IMR-90 (cell line): ENCODE results near the gene CENPP. TPM values are rescaled to one million over a fixed set of nuclear protein-coding genes. Genes with fewer than 3 reads are reported as not detected.

ENCODE experiments used
- ATAC-seq: fragments of 200-7000 bp; cut with Tn5 transposase; 2 replicates; pipeline ENCODE4 v1.9.1; 2020; ENCODE audit warnings: low read depth, mild to moderate bottlenecking, moderate library complexity
- BruUV-seq: library from RNA; stranded (reverse); fragments of 400-500 nt; replicated peaks from 2 replicates; lab custom pipeline; 2021; lab: Mats Ljungman, UMichigan
- CTCF ChIA-PET: fragments of 300-600 bp; formaldehyde crosslinking; extraction: SDS; loops from one replicate; lab custom pipeline; 2021; ENCODE audit warnings: antibody characterized with exemption; lab: Yijun Ruan, JAX
- POLR2A ChIA-PET: fragments of 300-600 bp; sonication (Branson Sonifier 250); formaldehyde crosslinking; loops from one replicate; lab custom pipeline; 2022; ENCODE audit warnings: antibody characterized with exemption; ENCODE audit not compliant: unreplicated experiment; lab: Charles Lee
- DNase-seq: peaks from one replicate; pipeline ENCODE4 v3.0.0; 2013
- H2AFZ ChIP-seq: replicated peaks from 2 replicates; pipeline ENCODE3; 2013; ENCODE audit warnings: low read length, mild to moderate bottlenecking; ENCODE audit not compliant: poor library complexity
- H2AK5ac ChIP-seq: 2 replicates; pipeline ENCODE4 v1.6.1; 2013; ENCODE audit warnings: low read depth, low read length, inconsistent platforms
- H2AK9ac ChIP-seq: replicated peaks from 2 replicates; pipeline ENCODE3; 2013; ENCODE audit warnings: mild to moderate bottlenecking, low read depth, low read length, moderate library complexity; ENCODE audit not compliant: poor library complexity
- H2BK120ac ChIP-seq: 2 replicates; pipeline ENCODE4 v1.6.1; 2013; ENCODE audit warnings: low read depth, low read length, inconsistent platforms
- H2BK15ac ChIP-seq: 3 replicates; pipeline ENCODE4 v1.6.1; 2013; ENCODE audit warnings: low read depth, low read length, inconsistent platforms
- H2BK20ac ChIP-seq: 2 replicates; pipeline ENCODE4 v1.6.1; 2013; ENCODE audit warnings: low read depth, mild to moderate bottlenecking, inconsistent platforms, low read length, moderate library complexity
- H2BK5ac ChIP-seq: 2 replicates; pipeline ENCODE4 v1.6.1; 2013; ENCODE audit warnings: mild to moderate bottlenecking, low read depth, low read length, inconsistent platforms; ENCODE audit not compliant: poor library complexity, severe bottlenecking
- H3K14ac ChIP-seq: replicated peaks from 2 replicates; pipeline ENCODE4 v1.6.1; 2013; ENCODE audit warnings: low read depth, low read length, inconsistent platforms
- H3K18ac ChIP-seq: 2 replicates; pipeline ENCODE4 v1.6.1; 2013; ENCODE audit warnings: low read depth, low read length, control low read depth
- H3K23ac ChIP-seq: 2 replicates; pipeline ENCODE4 v1.6.1; 2013; ENCODE audit warnings: low read depth, low read length, inconsistent platforms
- H3K27ac ChIP-seq: 2 replicates; pipeline ENCODE4 v1.5.1; 2013; ENCODE audit warnings: mild to moderate bottlenecking, control low read depth, low read length; ENCODE audit not compliant: insufficient read depth
- H3K27me3 ChIP-seq: 2 replicates; pipeline ENCODE4 v1.6.1; 2013; ENCODE audit warnings: low read length; ENCODE audit not compliant: control insufficient read depth, insufficient read depth
- H3K36me3 ChIP-seq: 2 replicates; pipeline ENCODE4 v1.6.1; 2013; ENCODE audit warnings: low read length, mixed read lengths; ENCODE audit not compliant: control insufficient read depth, insufficient read depth
- H3K4ac ChIP-seq: 2 replicates; pipeline ENCODE4 v1.6.1; 2013; ENCODE audit warnings: low read depth, low read length, inconsistent platforms
- H3K4me1 ChIP-seq: 2 replicates; pipeline ENCODE4 v1.6.1; 2013; ENCODE audit warnings: low read length, mixed read lengths; ENCODE audit not compliant: control insufficient read depth, insufficient read depth
- H3K4me2 ChIP-seq: 2 replicates; pipeline ENCODE4 v1.6.1; 2013; ENCODE audit warnings: low read depth, mild to moderate bottlenecking, control low read depth, low read length, moderate library complexity
- H3K4me3 ChIP-seq: 2 replicates; pipeline ENCODE4 v1.5.1; 2013; ENCODE audit warnings: low read depth, mild to moderate bottlenecking, control low read depth, low read length, moderate library complexity; ENCODE audit not compliant: insufficient read depth
- H3K56ac ChIP-seq: 2 replicates; pipeline ENCODE4 v1.6.1; 2013; ENCODE audit warnings: low read length, inconsistent platforms; ENCODE audit not compliant: insufficient read depth; ENCODE audit errors: extremely low read depth
- H3K79me1 ChIP-seq, 2 experiments: 2 replicates each; pipeline ENCODE4 v1.6.1; 2013; ENCODE audit warnings: low read length in 2 of 2, inconsistent platforms in 1 of 2, low read depth in 1 of 2
- H3K9ac ChIP-seq: 2 replicates; pipeline ENCODE4 v1.6.1; 2013; ENCODE audit warnings: low read depth, low read length, control low read depth
- H3K9me1 ChIP-seq: 2 replicates; pipeline ENCODE4 v1.6.1; 2013; ENCODE audit warnings: low read length, inconsistent platforms; ENCODE audit not compliant: insufficient read depth
- H3K9me3 ChIP-seq: 2 replicates; pipeline ENCODE4 v1.6.1; 2013; ENCODE audit warnings: low read length; ENCODE audit not compliant: control insufficient read depth, insufficient read depth
- H4K20me1 ChIP-seq: 2 replicates; pipeline ENCODE4 v1.6.1; 2013; ENCODE audit warnings: low read length, inconsistent platforms; ENCODE audit not compliant: insufficient read depth
- H4K5ac ChIP-seq: 2 replicates; pipeline ENCODE4 v1.6.1; 2013; ENCODE audit warnings: mild to moderate bottlenecking, low read depth, low read length, control low read depth
- H4K8ac ChIP-seq, 2 experiments: 2 replicates each; pipeline ENCODE4 v1.6.1; 2013; ENCODE audit warnings: low read depth in 2 of 2, low read length in 2 of 2, control low read depth in 1 of 2, inconsistent platforms in 1 of 2
- H4K91ac ChIP-seq: 2 replicates; pipeline ENCODE4 v1.6.1; 2013; ENCODE audit warnings: low read depth, low read length, inconsistent platforms; ENCODE audit not compliant: insufficient read depth
- BHLHE40 ChIP-seq: fragments of 150-350 bp; IDR thresholded peaks from 2 replicates; pipeline ENCODE4 v1.6.1; 2016; ENCODE audit warnings: mild to moderate bottlenecking, low read depth, low read length
- CHD1 ChIP-seq: IDR thresholded peaks from 2 replicates; pipeline ENCODE4 v1.6.1; 2012; ENCODE audit warnings: low read depth, low read length, improper control_type of control experiment
- FOS ChIP-seq: fragments of 150-350 bp; IDR thresholded peaks from 2 replicates; pipeline ENCODE4 v1.6.1; 2016; ENCODE audit warnings: low read depth, low read length
- MAFK ChIP-seq: IDR thresholded peaks from 2 replicates; pipeline ENCODE4 v1.6.1; 2012; ENCODE audit warnings: low read depth, low read length, improper control_type of control experiment
- MAZ ChIP-seq: IDR thresholded peaks from 2 replicates; pipeline ENCODE4 v1.6.1; 2012; ENCODE audit warnings: low read depth, mild to moderate bottlenecking, low read length, improper control_type of control experiment, moderate library complexity, borderline replicate concordance
- RCOR1 ChIP-seq: IDR thresholded peaks from 2 replicates; pipeline ENCODE4 v1.6.1; 2012; ENCODE audit warnings: mild to moderate bottlenecking, low read length, improper control_type of control experiment; ENCODE audit not compliant: insufficient replicate concordance
- WGBS, 2 experiments: methylation state at CpG; one replicate each; pipeline versions ENCODE4 v1.1.5 to v1.1.7; 2013; ENCODE audit warnings: missing lambda C conversion rate in 2 of 2; ENCODE audit not compliant: insufficient read length in 1 of 2; ENCODE audit errors: extremely low coverage in 2 of 2; 5-methylcytosine and 5-hydroxymethylcytosine counted together
- dilution Hi-C: fragments of 300-500 bp; cut with HindIII; formaldehyde crosslinking; loops from one replicate; pipeline ENCODE4 v1.14.3; 2018; ENCODE audit warnings: low sequenced_read_pairs; ENCODE audit not compliant: unreplicated experiment
- in situ Hi-C: fragments of 300-500 bp; cut with MboI; formaldehyde crosslinking; loops from 3 replicates; pipeline ENCODE4 v1.14.3; 2019; ENCODE audit warnings: low sequenced_read_pairs, inconsistent platforms, mixed read lengths
- intact Hi-C: fragments of 100-400 bp; cut with micrococcal nuclease; formaldehyde crosslinking; loops from 2 replicates; pipeline ENCODE4 v1.10.0; 2022
- polyA plus RNA-seq, 3 experiments: library from polyadenylated mRNA; depleted of rRNA; stranded (reverse); fragments of >200 nt; gene quantifications; 2 replicates each; pipeline ENCODE4 v1.2.3, GENCODE V29; 2012; ENCODE audit warnings: low replicate concordance in 1 of 3
- total RNA-seq: library from RNA; depleted of rRNA; stranded (reverse); fragments of >200 nt; gene quantifications from 2 replicates; pipeline ENCODE4 v1.2.3, GENCODE V29; 2012
- TF ChIP-seq, protein P1 (sequence below): fragments of 150-350 bp; IDR thresholded peaks from 2 replicates; pipeline ENCODE4 v1.6.1; 2016; ENCODE audit warnings: low read depth, mild to moderate bottlenecking, low read length, moderate library complexity, borderline replicate concordance

Gene CENPP
- total and polyA plus RNA-seq, 2 of the 4 experiments (the other 2 are of a cell fraction): 1.4 to 2.0 TPM

DNA sequence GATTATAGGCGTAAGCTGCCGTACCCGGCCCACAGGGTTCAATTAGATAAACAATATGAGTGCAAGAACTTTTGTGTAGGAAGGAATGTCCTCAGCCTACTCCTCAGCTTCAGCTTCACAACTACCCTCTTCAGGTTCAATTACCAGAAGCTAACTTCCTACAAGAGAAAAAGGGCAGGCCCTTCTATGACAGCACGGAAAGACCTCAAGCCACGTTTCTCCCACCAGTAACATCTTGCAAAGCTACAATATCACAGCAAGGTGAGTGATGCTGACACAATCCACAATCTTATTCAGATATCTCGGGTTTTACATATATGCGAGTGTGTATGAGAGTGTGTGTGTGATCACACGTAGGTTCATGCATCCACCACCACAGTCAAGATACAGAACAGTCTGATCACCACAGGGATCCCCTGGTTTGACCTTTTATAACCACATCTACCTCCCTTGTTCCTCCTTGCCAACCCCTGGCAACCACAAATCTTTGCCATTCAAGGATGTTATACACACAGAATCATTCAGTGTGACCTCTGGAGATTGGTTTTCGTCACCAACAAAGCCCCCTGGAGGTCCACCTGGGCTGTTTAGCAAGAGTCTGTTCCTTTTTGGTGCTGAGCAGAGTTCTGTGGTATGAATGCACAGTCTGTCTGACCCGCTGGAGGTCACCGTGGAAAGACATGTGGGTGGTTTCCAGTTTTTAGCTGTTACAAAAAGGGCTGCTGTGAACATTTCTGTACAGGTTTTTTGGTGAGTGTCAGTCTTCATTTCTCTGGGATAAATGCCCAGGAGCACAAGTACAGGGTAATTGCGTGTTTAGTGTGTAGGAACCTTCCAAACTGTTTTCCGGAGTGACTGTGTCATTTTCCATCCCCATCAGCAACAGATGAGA is 305.9 kb downstream of the CENPP start:
- Histone ChIP-seq H3K9me1 (no peaks in the 10 kb centered on the region), H3K4me3 (no peak overlapping the region), H4K91ac (no peak overlapping the region; the same call in 1 of the 2 replicates), H4K5ac (no peak overlapping the region), H3K4ac (no peak overlapping the region), H2BK20ac (no peak overlapping the region), H2BK120ac (no peak overlapping the region), H2AFZ (no peak overlapping the region), H3K14ac (no peak overlapping the region), H2BK5ac (no peak overlapping the region), H4K8ac (no peak overlapping the region), H3K4me2 (no peak overlapping the region), H3K79me1 (peaks cover 4 to 7% of the 10 kb centered on the region in 2 experiments; a peak in 2 of 4 replicates), H3K56ac (no peak overlapping the region), H3K9ac (no peak overlapping the region), H3K36me3 (peaks cover 34% of the 10 kb centered on the region), H2BK15ac (no peak overlapping the region), H3K27me3 (no peaks in the 10 kb centered on the region), H3K23ac (no peak overlapping the region), H3K18ac (no peak overlapping the region), H3K4me1 (no peaks in the 10 kb centered on the region), H4K20me1 (no peaks in the 10 kb centered on the region), H3K9me3 (no peaks in the 10 kb centered on the region), H2AK5ac (no peak overlapping the region), H2AK9ac (no peak overlapping the region), H3K27ac (no peak overlapping the region)
- ATAC-seq (no peak), DNase-seq (no peak)
- 83% methylated on average over 1 of the region's 13 CpGs; no CpG with 5 or more reads in 1 of the 2 experiments for WGBS, 2 experiments
- ChIA-PET POLR2A (no interaction called here), CTCF (no interaction called here)
- TF ChIP-seq CHD1: no peak
- TF ChIP-seq FOS: no peak
- TF ChIP-seq RCOR1: no peak
- TF ChIP-seq, protein P1, sequence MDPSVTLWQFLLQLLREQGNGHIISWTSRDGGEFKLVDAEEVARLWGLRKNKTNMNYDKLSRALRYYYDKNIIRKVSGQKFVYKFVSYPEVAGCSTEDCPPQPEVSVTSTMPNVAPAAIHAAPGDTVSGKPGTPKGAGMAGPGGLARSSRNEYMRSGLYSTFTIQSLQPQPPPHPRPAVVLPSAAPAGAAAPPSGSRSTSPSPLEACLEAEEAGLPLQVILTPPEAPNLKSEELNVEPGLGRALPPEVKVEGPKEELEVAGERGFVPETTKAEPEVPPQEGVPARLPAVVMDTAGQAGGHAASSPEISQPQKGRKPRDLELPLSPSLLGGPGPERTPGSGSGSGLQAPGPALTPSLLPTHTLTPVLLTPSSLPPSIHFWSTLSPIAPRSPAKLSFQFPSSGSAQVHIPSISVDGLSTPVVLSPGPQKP: no peak
- no peak for TF ChIP-seq BHLHE40
- no peak for TF ChIP-seq MAFK
- TF ChIP-seq MAZ: no peak
- in situ Hi-C loops (loop anchor here (10.0 kb wide), 2 partner anchors 197 to 497 kb away; no protein-coding TSS in a partner anchor), intact Hi-C loops (no loop called here), dilution Hi-C loops (no loop called here)
- no TSS peak for BruUV-seq
